Astrocyte of the cerebellum (primary cell): ENCODE results near the gene XK.
A peak's percentile ranks its signal among the peaks of the same experiment; 100 is the strongest.

Experiments
- DNase-seq: peaks from one replicate; pipeline ENCODE4 v3.0.0-alpha.2; 2011; ENCODE audit warnings: low read depth
- H3K4me3 ChIP-seq: 2 replicates; pipeline ENCODE4 v1.5.1; 2011; ENCODE audit warnings: mild to moderate bottlenecking, low read depth, low read length, moderate library complexity
- CTCF ChIP-seq: IDR thresholded peaks from 2 replicates; pipeline ENCODE4 v1.5.1; 2012; ENCODE audit warnings: low read length, low read depth, moderate library complexity, mild to moderate bottlenecking; ENCODE audit errors: missing control alignments
- in situ Hi-C: cut with HindIII; loops from 2 replicates; pipeline ENCODE4 v1.10.0; 2017; ENCODE audit warnings: low sequenced_read_pairs

XK gene

GRCh38 chrX:37690119-37690518, 4.5 kb downstream of the XK start:
- no peak overlapping the region for H3K4me3 ChIP-seq
- TF ChIP-seq CTCF, result no peak
- in situ Hi-C loops, result no loop called here
- DNase-seq, result no peak

- no peak for DNase-seq
- in situ Hi-C loops, result no loop called here
- H3K4me3 ChIP-seq, result no peak overlapping the region
- TF ChIP-seq CTCF, result no peak
These were observed 7.3 kb downstream of the XK start for GRCh38 chrX:37692918-37693317.

- no peak for TF ChIP-seq CTCF
- H3K4me3 ChIP-seq, result no peak overlapping the region
- peak; percentile 4 for DNase-seq
- in situ Hi-C loops, result no loop called here
These were observed 11.7 kb downstream of the XK start for GRCh38 chrX:37697169-37697760.

GRCh38 chrX:37701588-37701987, 16.0 kb downstream of the XK start:
- DNase-seq, result no peak
- no peak for TF ChIP-seq CTCF
- no peak overlapping the region for H3K4me3 ChIP-seq
- in situ Hi-C loops, result no loop called here

GRCh38 chrX:37711991-37712390, 26.4 kb downstream of the XK start:
- DNase-seq, result no peak
- no peak overlapping the region for H3K4me3 ChIP-seq
- no peak for TF ChIP-seq CTCF
- in situ Hi-C loops, result no loop called here

GRCh38 chrX:37712458-37712857, 26.9 kb downstream of the XK start:
- TF ChIP-seq CTCF, result no peak
- DNase-seq, result no peak
- H3K4me3 ChIP-seq, result no peak overlapping the region
- in situ Hi-C loops, result no loop called here
